ENCODE measurements around the gene SPEF2.

Gene SPEF2

DNA sequence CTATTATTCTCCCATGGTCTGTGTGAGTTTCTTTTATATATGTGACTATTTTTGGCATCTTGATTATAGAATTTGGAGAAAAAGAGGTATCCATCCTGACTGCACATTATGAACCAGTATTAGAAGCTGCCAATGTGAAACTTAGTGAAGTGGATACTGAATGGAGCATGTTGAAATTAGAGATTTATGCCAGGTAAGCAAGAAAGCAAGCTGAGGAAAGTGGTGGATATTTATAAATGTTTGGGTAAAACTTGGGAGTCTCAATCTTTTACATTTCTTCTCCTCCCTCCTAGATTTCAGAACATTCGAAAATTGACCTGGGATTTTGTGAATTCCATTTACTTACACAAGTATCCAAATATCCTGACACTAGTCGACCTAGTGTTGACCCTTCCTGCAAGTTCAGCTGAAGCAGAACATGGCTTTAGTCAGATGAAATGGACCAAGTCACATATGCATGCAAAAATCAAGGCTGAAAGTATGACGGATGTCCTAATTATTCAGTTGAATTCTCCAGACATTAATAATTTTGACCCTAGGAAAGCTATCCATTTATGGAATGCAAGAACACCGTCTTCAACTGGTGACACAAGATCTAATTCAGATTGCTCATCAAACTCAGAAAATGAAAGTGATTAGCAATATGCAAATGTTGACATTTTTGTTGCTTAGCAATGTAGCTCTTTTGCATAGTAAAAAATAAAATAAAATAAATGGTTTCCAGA is 172.2 kb downstream of the SPEF2 start:
- DNase-seq, result peak; percentile 86

DNA sequence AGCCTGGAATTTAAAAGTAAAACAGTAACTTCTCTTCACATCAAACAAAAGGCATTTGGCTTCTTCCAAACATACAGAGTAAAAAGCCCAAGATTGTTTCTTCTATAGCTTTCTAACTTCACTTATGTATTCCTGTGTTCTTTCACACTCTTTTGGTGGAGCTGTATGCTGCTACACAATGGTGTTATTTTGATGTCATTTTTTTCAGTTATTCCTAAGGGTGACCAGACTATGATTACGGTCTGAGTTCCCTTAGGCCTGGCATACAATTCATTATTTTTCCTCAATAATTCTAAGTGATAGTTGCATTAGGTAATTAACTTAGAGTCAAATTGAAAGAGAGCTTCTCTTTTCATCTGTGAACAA is 172.8 kb downstream of the SPEF2 start:
- no peak for DNase-seq

DNA sequence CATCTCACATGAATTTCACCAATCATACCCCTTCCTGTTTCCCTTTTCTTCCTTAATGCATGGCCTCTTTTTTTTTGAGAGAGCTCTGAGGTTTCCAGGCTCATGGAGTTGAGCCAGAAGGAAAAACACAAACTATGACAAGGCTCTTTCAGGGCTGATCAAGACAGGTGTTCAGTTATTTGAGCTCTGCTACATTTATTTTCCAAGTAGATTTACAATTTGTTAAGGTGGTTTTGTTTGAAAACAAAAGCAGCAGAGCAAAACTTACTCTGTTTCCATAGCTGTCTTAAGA is 176.6 kb downstream of the SPEF2 start:
- no peak for DNase-seq

DNA sequence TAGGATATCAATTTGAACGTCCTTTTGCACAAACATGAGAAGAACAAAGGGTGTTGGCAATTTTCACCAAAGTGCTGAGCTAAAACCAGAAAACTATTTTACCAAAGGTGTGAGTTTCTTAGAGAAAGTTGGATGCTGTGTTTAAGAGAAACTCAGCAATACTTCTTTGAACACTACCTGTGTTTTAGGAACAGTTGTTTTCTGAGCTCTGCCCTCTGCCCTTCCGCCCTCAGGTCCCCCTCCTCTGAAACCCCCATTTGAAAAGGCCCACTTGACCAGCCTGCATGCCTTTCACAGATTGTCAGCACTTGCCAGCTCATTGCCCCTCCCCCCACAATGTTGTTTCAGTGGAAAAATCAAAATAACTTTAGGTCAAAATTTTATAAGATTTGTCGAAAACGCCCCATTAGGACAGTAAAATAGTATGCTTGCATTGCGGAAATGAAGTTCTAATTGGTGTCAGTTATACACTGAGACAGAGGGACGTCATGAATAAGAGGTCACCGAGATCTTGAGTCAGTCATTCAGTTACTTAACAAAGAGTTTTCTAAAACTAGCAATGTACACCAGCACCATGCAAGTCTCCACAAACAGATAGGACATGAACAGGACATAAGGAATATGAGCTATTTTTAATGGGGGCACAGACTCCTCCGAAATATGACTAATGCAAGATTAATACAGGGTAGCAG is 177.2 kb downstream of the SPEF2 start:
- no peak for DNase-seq

DNA sequence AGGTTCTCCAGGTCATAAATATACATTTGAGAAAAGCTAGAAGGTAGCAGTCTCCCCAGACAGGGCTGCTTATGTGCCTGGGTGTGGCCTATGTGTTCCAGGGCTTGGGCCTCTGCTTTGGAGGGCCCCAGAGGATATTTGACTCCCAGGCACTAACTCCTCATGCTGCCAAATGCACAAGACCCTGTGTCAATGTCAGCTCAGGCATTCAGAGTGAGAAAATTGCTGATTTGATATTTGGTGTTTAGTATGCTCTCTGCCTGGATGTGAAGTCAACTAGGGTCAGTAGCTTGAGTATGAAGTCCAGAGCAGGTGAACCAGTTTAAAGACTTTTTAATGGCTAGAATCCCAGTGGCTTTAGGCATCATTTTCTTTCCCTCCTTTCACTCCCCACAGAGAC is 181.5 kb downstream of the SPEF2 start:
- no peak for DNase-seq

DNA sequence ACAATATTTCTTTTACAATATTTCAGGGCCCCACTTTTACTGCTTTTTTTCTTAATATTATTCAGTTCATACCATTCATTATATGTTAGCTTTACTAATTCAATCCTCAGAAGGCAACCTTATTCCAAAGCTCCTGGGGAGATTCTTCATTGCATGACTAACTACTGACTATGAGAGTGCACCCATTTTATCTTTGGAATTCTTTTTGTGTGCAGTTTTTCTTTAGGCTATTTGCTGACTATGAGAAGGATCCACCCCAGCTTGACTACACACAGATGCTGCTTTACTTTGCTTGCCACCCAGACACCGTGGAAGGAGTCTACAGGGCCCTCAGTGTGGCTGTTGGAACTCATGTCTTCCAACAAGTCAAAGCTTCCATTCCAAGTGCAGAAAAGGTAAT is 182.1 kb downstream of the SPEF2 start:
- peak; percentile 62 for DNase-seq

DNA sequence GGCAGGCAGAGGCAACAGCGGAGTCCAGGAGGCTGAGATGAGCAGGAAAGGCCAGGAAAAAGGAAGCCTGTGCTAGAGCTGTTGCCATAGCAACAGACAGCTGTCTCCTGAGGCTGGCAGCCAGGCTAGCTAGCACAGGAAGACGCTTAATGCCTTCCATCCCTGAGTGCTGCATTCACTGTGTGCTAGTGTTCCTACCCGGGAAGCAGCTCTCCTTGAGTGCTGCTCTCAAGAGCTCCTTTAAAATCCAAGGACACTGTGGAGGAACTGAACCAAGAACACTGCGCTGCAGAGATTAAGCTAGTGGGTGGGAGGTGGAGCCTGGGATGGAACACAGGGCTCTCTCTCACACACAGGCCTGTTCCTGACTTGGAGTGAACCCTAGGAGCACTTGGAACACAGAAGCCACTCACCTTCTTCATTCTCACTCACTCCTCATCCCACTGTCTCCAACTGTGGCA is 185.6 kb downstream of the SPEF2 start:
- DNase-seq, result peak; percentile 86

DNA sequence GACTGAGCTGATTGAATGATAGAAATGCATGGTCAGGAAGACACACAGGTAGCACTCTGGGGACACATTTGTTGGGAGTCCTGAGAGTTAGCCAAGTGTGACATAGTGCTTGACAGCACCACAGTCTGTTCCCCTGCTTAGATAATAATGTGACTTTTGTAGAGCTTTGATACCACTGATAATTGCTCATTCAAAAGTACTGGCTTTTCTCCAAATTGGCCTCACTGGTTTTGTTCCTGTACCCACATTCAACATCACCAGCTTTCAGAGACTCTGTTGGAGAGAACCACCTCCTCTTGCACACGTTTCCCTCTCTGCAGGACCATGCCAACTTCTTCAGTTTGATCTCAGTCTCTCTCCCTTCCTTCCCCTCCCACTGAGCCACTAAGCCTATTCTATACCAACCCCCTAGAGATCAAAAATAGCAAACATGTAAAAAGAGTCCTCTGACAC is 186.6 kb downstream of the SPEF2 start:
- DNase-seq, result no peak

DNA sequence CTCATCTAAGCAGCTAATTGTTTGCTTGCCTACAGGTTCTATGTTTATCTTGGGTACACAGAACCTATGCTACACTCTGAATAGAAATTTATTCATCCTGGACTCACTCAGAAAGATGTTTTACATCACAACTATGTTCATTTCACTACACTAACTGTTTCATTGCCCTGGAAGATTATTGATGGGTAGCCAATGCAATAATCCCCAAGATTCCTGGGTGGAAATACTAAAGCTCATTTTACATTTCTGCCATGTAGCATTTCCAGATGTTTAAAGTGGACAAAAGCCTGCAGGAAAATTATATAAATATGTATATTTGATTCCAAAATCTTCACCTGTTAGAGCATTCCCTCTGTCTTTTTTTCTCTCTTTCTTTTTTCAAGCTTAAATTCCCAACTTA is 187.2 kb downstream of the SPEF2 start:
- no peak for DNase-seq

DNA sequence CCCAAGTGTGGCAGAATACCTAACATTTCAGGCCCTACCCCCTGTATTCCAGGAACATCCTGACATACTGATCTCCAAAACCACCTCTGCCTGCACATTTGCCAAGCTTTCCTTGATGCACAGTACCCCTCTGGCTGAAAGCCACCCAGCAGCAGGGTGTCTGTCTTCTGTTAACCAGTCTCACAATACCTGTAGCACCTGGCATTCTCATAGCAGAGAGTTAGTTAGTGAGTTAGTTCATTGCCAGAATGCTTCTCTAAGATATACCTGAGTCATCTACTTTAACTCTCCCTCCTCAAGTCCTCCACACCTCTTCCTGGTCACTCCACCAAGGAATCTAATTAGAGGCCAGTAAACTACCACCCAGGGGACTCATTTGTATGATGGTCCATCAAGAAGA is 192.9 kb downstream of the SPEF2 start:
- DNase-seq, result no peak

DNA sequence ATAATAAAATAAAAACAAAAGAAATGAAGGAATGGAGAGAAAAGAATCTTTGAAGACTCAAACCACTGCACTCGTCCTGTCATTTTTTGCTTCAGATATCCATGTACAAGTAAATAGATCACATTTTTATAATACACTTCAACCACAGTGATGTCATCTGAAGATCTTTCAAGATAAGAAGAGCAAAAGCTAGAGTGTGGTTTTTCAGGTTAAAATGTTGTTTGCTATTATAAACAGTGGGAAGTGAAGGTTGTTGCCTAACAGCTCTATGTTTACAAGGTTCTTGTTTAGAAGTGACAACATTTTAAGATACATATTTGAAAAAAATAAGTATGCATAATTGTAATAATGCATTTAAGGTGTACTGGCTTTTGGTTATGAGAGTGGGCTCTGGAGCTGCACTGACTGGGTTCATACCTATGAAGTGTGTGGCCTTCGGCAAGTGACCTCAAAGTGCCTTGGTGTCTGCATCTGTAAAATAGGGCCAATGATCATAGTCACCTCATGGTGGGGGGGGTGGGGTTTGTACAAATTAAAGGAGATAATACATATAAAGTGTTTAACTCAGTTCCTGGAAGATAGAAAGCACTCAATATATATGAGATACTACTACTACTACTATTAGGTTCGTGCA is 193.6 kb downstream of the SPEF2 start:
- peak; percentile 47 for DNase-seq

DNA sequence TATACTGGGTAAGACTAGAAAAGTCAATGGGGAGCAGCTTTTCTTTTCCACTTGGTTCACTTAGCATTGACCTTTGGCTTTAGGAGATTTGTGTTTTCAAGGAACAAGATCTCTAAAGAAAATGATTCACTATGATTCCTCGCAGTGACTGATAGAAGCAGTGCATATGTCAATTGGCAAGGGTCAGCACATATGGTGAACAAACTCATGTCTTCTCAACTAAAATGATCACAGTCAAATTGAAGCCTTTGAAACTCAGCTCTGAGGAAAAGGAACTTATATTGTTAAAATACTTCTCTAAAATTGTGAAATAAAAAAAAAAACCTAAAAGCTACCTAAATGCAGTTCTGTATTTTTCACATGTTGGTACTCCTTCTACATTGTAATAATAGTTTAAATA is 195.9 kb downstream of the SPEF2 start:
- DNase-seq, result no peak

DNA sequence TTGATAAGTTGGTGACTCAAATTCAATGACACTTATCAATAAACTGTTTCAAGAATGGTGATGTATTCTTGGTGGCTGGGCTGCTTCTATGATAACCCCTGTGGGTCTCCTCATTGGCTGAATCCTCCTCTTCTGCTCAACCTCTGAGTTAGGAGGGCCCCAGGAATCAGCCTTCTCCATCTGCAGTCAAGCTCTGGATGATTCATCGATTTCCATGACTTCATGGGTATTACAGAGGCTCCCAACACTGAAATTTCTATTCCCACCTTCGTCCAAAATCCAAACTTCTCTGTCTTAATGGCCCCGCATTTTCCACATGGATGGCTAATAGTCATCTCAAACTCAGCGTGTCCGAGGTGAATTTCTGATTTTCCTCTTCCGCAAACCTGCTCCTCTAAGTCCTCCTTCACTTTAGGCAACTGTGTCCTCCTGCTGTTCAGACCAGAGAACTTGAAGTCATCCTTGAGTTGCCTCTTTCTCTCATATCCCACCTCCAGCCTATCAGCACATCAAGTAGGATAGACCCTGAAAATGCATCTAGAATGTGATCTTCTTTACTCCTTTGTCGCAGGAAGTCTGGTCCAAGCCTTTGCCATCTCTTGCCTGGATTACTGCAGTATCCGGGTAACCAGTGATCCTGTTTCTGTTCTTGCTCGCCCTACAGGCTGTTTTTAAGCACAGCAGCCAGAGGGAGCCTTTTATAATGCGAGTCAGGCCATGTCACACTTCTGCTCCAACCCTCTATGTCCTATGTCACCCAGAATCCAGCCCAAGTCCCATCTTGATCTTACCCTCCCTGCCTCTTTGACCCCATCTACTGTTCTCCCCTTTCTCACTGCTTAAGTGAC is 197.7 kb downstream of the SPEF2 start:
- DNase-seq, result no peak

DNA sequence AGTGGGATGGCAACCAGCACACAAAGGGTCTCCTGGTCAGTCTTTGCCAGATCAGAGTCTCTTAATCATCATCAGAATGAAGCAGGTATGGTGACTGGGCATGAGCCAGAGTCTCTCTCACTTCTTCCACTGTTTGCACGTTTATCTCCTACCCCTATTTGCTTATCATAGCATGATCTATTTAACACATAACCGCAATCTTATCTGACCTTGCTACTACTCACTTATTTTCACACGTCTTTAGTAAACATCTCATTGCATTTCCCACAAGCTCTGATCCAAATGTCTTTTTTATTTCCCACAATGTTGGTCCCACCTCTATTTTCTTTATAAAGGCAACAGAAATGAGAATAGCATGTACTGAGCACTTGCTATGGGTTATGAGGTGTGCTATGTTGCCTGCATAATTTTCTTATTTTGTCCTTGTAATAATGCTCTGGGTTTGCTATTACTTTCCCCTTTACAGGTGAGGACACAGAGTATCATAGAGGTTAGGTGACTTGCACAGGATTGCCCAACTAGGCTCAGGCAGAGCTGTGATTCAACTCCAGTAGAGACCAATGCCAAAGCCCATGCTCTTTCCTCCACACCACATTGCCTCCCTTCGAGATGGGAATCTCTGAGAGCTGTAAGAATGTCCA is 199.3 kb downstream of the SPEF2 start:
- DNase-seq, result no peak

DNA sequence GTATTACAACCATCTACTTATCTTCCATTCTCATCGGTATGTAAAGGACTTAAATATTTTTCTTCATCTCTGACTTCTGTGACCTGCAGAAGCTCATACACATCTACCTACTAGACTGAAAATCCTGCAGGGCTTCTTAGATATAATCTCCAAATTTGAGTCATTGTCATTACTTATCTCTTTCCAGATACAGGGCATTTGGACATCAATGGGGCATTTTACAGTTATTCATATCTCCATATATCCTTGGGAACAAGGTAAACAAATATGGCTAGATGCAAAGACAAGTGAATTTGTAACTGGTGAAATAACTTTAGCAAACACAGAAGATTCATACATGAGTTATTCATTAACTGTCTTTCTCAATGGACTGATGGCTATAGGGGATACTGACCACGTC is 201.4 kb downstream of the SPEF2 start:
- DNase-seq, result no peak

DNA sequence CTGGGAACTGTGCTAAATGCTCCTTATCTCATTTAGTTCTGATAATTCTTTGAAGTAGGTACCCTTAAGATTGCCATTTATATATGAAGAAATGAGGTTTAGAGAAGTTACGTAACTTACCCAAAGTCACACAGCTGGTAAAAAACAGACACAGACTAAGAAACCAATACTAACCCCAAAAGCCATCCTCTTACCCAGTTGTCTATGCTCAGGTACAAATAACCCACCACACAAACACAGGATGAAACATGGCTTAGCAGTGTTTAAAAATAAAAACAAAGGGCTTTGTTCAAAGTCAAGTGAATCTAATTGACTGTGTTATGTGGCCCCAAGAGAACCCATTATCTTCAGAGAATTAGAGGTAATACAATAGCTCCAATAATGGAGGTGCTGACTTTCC is 202.0 kb downstream of the SPEF2 start:
- no peak for DNase-seq

DNA sequence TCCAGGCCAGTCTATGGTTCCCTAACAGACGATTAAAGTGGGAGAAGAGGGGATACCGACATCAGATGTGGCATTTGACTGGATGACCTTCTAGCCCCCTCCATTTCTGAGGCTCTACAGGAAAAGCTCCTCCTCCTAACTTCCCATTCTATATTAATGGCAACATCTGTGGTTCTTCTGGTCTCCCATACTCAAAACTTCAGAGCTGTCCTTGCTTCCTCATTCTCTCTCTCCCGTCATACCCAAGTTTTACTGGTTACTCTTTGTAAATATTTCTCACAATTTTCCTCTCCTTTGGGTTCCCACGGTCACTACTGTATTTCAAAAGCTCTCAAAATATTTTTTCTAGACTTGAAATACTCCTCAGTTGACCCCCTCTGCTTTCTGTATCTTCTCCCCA is 203.1 kb downstream of the SPEF2 start:
- DNase-seq, result no peak

DNA sequence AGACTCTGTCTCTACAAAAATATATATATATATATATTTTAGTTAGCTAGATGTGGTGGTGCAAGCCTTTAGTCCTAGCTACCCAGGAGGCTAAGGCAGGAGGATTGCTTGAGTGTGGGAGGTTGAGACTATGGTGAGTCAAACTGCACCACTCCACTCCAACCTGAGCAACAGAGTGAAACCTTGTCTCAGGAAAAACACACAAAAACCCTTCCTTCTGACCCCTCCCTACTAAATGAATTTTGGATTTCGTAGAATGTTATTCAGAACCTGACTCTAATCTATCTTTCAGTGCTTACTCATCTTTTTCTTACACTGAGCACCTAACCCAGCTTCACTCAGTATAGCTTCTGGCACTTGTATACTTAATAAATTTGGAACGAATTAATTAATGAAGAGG is 203.8 kb downstream of the SPEF2 start:
- DNase-seq, result no peak

DNA sequence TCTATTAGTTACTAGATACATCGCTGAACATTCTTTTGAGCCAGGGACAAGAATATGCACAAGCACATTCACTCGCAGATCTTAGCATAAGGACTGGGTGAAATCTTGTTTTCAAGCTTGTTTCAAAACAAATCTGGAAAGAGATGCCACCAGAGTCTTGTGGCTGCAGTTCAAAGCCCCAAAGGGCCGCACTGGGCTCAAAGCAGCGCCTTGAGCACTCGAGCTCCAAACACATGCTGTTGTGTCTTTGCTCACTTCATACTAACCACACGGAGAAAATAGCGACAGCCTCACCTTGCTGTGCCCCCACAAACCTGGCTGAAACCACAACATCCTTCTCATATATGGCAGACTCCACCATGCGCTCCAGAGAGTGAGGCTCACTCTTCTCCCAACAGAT is 204.8 kb downstream of the SPEF2 start:
- no peak for DNase-seq

DNA sequence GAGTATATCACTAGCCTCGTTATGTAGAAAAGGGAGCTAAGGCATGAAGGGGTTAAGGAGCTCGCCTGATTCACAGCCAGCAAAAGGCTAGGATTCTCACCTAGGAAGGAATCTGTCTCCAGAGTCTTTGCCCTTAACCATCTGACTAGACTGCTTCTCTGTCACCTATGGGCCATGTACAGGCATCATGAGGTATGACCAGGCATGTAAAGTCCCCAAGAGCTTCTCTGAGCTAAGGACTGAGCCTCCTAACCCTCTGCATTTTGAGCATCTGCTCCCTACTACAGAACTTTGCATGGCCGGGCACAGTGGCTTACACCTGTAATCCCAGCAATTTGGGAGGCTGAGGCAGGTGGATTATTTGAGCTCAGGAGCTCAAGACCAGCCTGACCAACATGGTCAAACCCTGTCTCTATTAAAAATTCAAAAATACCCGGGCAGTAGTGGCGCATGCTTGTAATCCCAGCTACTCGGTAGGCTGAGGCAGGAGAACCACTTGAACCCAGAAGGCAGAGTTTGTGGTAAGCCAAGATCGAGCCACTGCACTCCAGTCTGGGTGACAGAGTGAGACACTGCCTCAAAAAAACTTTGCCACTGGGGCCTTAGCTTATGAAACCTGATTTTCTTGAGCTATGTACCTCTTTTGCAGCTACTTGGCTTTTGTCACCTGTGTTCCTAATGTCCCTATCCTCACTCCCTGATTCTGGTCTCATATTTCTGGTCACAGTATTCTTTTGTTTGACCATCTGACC is 205.9 kb downstream of the SPEF2 start:
- no peak for DNase-seq

DNA sequence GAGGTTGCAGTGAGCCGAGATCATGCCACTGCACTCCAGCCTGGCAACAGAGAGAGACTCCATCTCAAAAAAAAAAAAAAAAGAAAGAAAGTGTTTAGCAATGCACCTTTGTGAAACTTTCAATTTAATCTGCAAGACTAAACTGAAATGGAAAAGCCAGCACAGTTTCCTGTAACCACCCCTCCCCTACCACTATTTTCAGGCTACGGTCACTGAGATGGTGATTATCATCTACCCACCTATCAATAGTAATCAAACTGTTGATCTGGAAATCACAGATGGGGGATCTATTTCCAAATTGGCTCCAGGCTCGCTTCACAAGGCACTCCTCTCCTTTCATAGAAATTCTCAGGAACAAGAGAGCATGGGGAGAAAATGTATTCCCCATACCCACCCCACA is 208.4 kb downstream of the SPEF2 start:
- DNase-seq, result no peak

DNA sequence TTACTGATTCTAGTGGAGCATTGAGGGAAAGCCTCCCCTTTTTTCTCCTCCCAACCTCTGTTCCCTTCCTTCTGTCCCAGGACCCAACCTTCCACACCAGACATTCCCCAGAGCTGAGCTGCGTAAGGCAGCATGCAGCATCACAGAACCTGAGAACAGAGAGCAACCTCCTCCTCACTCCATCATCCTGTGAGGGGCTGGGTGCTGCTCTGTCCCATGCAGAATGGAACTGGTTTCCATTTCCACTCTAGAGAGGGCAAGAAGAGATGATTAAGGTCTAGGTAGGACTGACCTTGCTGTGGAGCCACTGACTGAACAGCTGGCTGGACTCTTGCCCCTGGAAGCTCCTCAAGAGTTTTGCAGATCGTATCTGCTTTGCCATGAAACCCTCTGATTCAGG is 208.9 kb downstream of the SPEF2 start:
- DNase-seq, result no peak

Measured in fibroblast of skin of right biceps (primary cell).